NB4 (cell line): ENCODE data around the gene NAALADL2.
A peak's percentile ranks its signal among the peaks of the same experiment; 100 is the strongest.

Experiments used
- DNase-seq: peaks from one replicate; pipeline ENCODE4 v3.0.0; 2010; ENCODE audit warnings: low read depth
- H3K4me3 ChIP-seq: one replicate; pipeline ENCODE4 v1.5.1; 2011; ENCODE audit warnings: mild to moderate bottlenecking, low read depth, low read length, moderate library complexity
- CTCF ChIP-seq: IDR thresholded peaks from one replicate; pipeline ENCODE4 v1.5.1; 2012; ENCODE audit warnings: low read depth, low read length
- MAX ChIP-seq: IDR thresholded peaks from 2 replicates; pipeline ENCODE4 v1.6.1; 2011; ENCODE audit warnings: low read depth, low read length
- MYC ChIP-seq: IDR thresholded peaks from 2 replicates; pipeline ENCODE4 v1.6.1; 2011; ENCODE audit warnings: low read depth, low read length
- POLR2A ChIP-seq: IDR thresholded peaks from 2 replicates; pipeline ENCODE4 v1.6.1; 2011; ENCODE audit warnings: mild to moderate bottlenecking; ENCODE audit not compliant: insufficient read length; ENCODE audit errors: extremely low read depth

The NAALADL2 gene

GRCh38 chr3:174859114-174859735 lies at the start of gene NAALADL2:
Gene NAALADL2 (plus strand): TSS chr3:174859334.
- no peak for TF ChIP-seq POLR2A
- TF ChIP-seq MYC, result no peak
- no peak for TF ChIP-seq MAX
- TF ChIP-seq CTCF, result no peak
- no peak within 1 kb of the TSS for H3K4me3 ChIP-seq
- no peak for DNase-seq

DNA sequence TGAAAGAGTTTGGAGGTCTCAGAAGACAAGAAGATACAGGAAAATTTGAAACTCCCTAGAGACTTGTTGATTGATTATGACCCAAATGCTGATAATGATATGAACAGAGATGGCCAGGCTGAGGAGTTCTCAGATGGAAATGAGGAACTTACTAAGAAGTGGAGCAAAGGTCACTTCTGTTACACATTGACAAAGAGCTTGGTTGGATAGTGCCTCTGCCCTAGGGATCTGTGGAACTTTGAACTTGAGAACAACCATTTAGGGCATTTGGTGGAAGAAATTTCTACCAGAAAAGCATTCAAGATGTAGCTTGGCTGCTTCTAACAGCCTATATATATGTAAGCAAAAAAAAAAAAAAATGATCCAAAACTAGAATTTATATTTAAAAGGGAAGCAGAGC lies 48.9 kb upstream of the NAALADL2 start:
- no peak for TF ChIP-seq MAX
- TF ChIP-seq MYC, result no peak
- no peak for TF ChIP-seq POLR2A
- no peak for TF ChIP-seq CTCF
- DNase-seq, result peak; percentile 3
- no peak overlapping the region for H3K4me3 ChIP-seq

DNA sequence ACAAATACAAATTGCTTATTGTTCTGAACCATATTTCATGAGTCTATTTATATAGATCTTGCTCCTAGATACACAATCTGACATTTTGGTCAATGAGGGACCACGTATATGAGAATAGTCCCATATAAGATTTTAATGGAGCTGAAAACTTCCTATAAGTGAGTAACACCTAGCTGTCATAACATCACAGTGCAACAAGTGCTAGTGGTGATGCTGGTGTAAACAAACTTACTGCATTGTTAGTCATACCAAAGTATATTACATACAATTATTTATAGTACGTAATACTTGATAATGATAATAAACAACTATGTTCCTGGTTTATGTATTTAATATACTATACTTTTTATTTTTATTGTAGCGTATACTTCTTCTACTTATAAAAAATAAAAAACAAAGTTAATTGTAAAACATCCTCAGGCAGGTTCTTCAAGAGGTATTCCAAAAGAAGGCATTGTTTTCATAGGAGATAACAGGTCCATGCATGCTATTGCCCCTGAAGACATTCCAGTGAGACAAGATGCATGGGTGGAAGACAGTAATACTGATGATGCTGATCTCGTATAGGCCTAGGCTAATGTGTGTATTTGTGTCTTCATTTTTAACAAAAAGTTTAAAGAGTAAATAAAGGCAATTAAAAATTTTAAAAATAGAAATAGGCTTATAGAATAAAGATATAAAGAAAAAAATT lies 46.8 kb upstream of the NAALADL2 start:
- TF ChIP-seq MYC, result no peak
- no peak for TF ChIP-seq POLR2A
- no peak for TF ChIP-seq MAX

DNA sequence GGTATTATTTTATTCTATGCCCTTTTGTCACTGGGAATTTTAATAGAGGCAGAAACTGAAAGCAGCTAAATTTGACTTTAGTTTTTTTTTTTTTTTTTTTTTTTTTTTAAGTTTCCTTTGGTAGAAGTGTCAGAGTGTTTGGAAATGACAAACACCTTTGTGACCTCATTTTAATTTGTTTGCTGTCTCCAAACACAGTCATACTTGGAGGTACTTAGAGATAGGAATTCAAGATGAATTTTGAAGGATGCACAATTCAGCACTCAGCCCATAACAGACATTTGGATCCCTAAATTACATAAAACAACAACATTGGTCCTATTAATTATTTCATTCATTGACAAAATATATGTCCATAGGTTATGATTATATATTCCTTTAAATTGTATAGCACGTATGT lies 43.4 kb upstream of the NAALADL2 start:
- H3K4me3 ChIP-seq, result no peak overlapping the region
- no peak for DNase-seq
- TF ChIP-seq MYC, result no peak
- TF ChIP-seq POLR2A, result no peak
- TF ChIP-seq MAX, result no peak
- no peak for TF ChIP-seq CTCF

More for the DNA sequence above, 46.8 kb upstream of the NAALADL2 start:
- no peak overlapping the region for H3K4me3 ChIP-seq
- DNase-seq, result no peak

DNA sequence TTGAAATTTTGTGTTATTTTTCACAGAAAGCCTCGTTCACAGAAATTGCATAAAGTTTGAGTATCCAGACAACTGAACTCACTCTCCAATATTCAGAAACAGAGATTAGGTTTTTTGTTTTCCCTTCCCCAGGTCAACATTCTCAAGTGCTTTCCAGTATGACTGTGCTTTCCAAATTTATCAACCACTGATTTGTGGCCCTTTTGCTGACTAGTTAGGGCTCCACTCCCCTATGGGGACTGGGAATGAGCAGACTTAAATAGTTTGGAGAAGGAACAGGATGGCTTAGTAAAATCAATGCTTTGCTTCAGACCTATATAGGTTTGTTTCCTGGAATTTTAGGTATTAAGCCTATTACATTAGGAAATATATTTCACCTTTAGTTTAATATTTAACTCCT lies 38.2 kb upstream of the NAALADL2 start:
- TF ChIP-seq CTCF (no peak), POLR2A (no peak), MAX (no peak), MYC (no peak)
- no peak for DNase-seq
- H3K4me3 ChIP-seq, result no peak overlapping the region

DNA sequence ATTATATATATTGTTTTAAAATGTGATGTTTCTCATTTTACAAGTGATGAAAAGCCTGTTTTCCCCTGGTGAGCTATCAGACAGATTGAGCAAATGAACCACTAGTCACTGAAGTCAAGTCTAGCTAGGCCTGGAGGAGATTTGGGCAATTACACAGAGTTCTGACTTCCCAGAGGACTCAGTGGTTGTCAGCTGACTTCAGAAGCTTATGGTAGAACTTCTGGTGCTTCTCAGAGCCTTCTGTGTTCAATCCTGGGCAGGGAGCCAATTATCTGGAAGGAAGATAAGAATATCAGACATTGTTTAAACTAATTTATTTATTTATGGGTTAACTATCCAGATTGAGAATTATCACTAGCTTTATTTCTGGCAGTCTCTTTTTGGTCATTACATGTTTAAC lies 37.7 kb upstream of the NAALADL2 start:
- H3K4me3 ChIP-seq, result no peak overlapping the region
- no peak for DNase-seq
- TF ChIP-seq MYC, result no peak
- no peak for TF ChIP-seq POLR2A
- TF ChIP-seq CTCF, result no peak
- no peak for TF ChIP-seq MAX
